ENCODE data around the gene HOXC10. TPM values are rescaled to one million over a fixed set of nuclear protein-coding genes. Genes with fewer than 3 reads are reported as not detected.

HOXC10 gene
- total RNA-seq, 4 donors from 2014 or later: 23.9 to 48.3 (median 40.3) TPM

DNA sequence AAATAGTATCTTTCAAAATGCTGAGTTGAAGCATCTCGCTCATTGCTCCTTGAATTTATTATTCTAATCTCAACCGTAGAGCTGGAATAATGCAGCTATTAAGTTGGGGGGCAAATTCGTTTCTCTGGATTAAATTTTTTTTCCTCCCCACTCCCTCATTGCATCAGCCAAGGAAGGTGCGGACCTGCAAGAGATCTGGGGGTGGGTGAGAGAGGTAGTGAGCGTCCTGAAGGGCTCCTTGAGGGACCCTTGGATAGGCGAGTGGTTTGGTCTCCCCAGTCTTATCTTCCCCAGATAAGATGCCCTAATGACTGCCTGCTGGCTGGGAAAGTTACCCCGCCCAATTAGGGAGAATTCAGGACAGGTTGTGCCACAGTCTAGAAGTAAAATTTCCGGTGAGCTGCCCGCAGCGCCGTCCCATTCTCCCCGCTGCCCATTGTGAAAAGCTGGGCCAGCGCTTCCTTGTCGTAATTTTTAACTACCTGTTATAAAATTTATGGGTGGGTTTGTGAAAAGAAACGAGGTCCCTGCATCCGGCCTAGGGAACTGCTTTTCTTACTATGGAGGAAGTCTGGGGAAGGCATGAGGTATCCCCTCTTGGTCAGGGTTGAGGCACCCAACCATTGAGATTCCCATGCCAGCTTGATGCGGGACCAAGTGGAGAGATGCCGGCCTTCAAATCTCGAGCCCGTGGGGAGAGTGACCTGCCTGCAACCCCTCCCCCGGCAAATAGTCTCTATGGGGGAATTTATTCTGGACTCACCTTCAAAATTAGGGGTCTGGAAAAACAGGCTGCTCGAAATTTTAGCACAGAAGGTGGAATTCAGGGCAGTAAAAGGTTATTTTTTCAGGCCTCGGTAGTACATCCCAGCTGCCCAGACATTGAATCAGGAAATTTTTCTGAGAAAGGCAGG lies 30.3 kb downstream of the HOXC10 start:
- intact Hi-C loops (cut with DNase I; ENCODE audit: low total_unique reads) (loop anchor here (5.0 kb wide), 1 partner anchor 267 kb away; the partner anchor contains the start of genes CBX5 and HNRNPA1), in situ Hi-C loops (cut with MboI; ENCODE audit: low sequenced_read_pairs in 4 of 4) (loop anchor here in 2 of 4 donors (10.0 to 25.0 kb wide), 2 partner anchors 190 to 347 kb away; partner anchors contain the start of gene GPR84 (in 2 of the 2))
- Histone ChIP-seq H3K4me1 (peaks cover 42 to 52% of the 10 kb centered on the region in 2 donors), H3K4me3 (peak overlapping the region; percentile 52 to 65 (median 56)), H3K9me3 (no peaks in the 10 kb centered on the region), H3K27ac (peak overlapping the region; percentile 94 to 100 (median 98)), H3K36me3 (no peaks in the 10 kb centered on the region), H3K27me3 (no peaks in the 10 kb centered on the region)
- ATAC-seq: no peak
- no peak for DNase-seq
- TF ChIP-seq, protein P1, sequence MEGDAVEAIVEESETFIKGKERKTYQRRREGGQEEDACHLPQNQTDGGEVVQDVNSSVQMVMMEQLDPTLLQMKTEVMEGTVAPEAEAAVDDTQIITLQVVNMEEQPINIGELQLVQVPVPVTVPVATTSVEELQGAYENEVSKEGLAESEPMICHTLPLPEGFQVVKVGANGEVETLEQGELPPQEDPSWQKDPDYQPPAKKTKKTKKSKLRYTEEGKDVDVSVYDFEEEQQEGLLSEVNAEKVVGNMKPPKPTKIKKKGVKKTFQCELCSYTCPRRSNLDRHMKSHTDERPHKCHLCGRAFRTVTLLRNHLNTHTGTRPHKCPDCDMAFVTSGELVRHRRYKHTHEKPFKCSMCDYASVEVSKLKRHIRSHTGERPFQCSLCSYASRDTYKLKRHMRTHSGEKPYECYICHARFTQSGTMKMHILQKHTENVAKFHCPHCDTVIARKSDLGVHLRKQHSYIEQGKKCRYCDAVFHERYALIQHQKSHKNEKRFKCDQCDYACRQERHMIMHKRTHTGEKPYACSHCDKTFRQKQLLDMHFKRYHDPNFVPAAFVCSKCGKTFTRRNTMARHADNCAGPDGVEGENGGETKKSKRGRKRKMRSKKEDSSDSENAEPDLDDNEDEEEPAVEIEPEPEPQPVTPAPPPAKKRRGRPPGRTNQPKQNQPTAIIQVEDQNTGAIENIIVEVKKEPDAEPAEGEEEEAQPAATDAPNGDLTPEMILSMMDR (IDR thresholded peaks at IDR 0.05 in 4 of 5, conservative IDR thresholded peaks at IDR 0.05 in 1 of 5): no peak
- TF ChIP-seq POLR2A (IDR thresholded peaks at IDR 0.05): no peak

DNA sequence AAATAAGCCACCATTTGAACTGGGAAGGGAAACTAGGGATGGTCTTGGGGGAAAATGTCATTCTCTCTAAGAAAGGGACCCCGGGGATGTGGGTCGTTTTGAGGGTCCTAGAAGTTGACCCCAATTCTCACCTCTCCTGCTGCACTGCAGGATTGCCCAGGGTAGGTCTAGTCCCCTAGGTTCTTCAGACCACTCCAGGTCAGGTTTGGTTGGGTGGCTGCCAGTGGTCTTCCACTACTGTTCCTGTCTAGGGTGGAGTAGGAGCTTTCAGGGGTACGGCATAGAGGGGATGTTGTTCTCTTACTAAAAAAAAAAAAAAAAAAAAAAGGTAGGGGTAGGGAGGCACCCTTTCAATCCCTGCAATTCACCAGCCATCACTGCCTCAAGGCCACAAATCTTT lies 31.1 kb downstream of the HOXC10 start:
- H3K4me3 ChIP-seq: peak overlapping the region in 3 of 4 donors; percentile 62 to 68 (median 67)
- in situ Hi-C loops (cut with MboI; ENCODE audit: low sequenced_read_pairs in 4 of 4): loop anchor here in 2 of 4 donors (10.0 to 25.0 kb wide), 2 partner anchors 189 to 346 kb away; partner anchors contain the start of gene GPR84 (in 2 of the 2)
- H3K27me3 ChIP-seq: no peaks in the 10 kb centered on the region
- intact Hi-C loops (cut with DNase I; ENCODE audit: low total_unique reads): loop anchor here (5.0 kb wide), 1 partner anchor 266 kb away; the partner anchor contains the start of genes CBX5 and HNRNPA1
- peak overlapping the region; percentile 94 to 100 (median 98) for H3K27ac ChIP-seq
- no peaks in the 10 kb centered on the region for H3K36me3 ChIP-seq
- H3K4me1 ChIP-seq: peaks cover 50 to 58% of the 10 kb centered on the region in 2 donors
- no peak for ATAC-seq
- H3K9me3 ChIP-seq: no peaks in the 10 kb centered on the region
- no peak for DNase-seq
- no peak for TF ChIP-seq POLR2A (IDR thresholded peaks at IDR 0.05)
- TF ChIP-seq, protein P1 (IDR thresholded peaks at IDR 0.05 in 4 of 5, conservative IDR thresholded peaks at IDR 0.05 in 1 of 5): no peak

DNA sequence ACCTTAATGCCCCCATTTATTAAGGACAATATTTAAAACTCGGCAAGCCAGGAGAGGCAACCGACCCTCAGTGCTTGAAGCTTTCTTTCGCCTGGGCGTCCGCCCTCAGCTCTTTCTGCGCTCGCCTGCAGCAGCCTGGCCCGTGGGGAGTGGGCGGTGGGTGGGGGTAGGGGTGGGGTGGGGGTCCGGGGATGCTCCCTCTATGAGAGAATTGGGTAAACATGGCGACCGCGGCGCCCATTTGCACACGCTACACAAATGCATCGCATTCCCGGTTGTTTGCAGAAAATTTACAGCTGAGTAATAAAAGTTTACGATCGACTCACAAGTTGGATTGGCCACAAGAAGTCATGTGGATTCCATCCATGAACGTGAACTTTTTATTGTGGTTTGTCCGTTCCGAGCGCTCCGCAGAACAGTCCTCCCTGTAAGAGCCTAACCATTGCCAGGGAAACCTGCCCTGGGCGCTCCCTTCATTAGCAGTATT lies 31.6 kb downstream of the HOXC10 start:
- ATAC-seq (no peak), DNase-seq (no peak)
- peak in 1 of 2 donors; percentile 15 for TF ChIP-seq POLR2A (IDR thresholded peaks at IDR 0.05)
- TF ChIP-seq, protein P1 (IDR thresholded peaks at IDR 0.05 in 4 of 5, conservative IDR thresholded peaks at IDR 0.05 in 1 of 5): no peak
- H3K27me3 ChIP-seq: no peaks in the 10 kb centered on the region
- H3K4me3 ChIP-seq: peak overlapping the region; percentile 62 to 70 (median 68)
- H3K9me3 ChIP-seq: no peaks in the 10 kb centered on the region
- intact Hi-C loops (cut with DNase I; ENCODE audit: low total_unique reads) (loop anchor here (5.0 kb wide), 1 partner anchor 266 kb away; the partner anchor contains the start of genes CBX5 and HNRNPA1), in situ Hi-C loops (cut with MboI; ENCODE audit: low sequenced_read_pairs in 4 of 4) (loop anchor here in 2 of 4 donors (10.0 to 25.0 kb wide), 2 partner anchors 188 to 346 kb away; partner anchors contain the start of gene GPR84 (in 2 of the 2))
- no peaks in the 10 kb centered on the region for H3K36me3 ChIP-seq
- peak overlapping the region; percentile 94 to 100 (median 98) for H3K27ac ChIP-seq
- peaks cover 52 to 61% of the 10 kb centered on the region in 2 donors for H3K4me1 ChIP-seq

DNA sequence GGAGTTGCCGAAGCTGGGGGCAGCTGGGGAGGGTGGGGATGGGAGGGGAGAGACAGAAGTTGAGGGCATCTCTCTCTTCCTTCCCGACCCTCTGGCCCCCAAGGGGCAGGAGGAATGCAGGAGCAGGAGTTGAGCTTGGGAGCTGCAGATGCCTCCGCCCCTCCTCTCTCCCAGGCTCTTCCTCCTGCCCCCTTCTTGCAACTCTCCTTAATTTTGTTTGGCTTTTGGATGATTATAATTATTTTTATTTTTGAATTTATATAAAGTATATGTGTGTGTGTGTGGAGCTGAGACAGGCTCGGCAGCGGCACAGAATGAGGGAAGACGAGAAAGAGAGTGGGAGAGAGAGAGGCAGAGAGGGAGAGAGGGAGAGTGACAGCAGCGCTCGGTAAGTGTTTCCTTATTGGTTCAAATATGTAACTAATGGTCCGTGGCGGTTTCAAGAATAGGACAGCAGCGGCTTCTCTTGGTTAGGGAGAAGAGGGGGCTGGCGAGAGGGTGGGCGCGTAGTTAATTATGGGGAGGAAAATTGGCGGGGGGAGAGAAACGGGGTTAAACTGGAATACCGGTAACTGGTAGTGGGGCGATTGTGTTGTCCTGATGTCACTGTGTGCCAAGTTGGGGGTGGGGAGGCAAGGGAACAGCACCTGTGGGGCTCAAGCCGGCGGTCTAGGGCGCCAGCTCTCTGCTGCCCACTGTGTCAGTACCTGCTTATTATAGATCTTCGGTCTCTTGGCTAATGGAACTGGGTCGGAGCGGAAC lies 32.3 kb downstream of the HOXC10 start:
- ATAC-seq: peak; percentile 49 to 51
- in situ Hi-C loops (cut with MboI; ENCODE audit: low sequenced_read_pairs in 4 of 4): loop anchor here in 2 of 4 donors (10.0 to 25.0 kb wide), 2 partner anchors 188 to 345 kb away; partner anchors contain the start of gene GPR84 (in 2 of the 2)
- no peaks in the 10 kb centered on the region for H3K27me3 ChIP-seq
- DNase-seq: peak; percentile 73 to 88
- H3K4me3 ChIP-seq: peak overlapping the region; percentile 62 to 70 (median 68)
- TF ChIP-seq, protein P1 (IDR thresholded peaks at IDR 0.05 in 4 of 5, conservative IDR thresholded peaks at IDR 0.05 in 1 of 5): no peak
- no peak for TF ChIP-seq POLR2A (IDR thresholded peaks at IDR 0.05)
- H3K9me3 ChIP-seq: no peaks in the 10 kb centered on the region
- intact Hi-C loops (cut with DNase I; ENCODE audit: low total_unique reads): loop anchor here (5.0 kb wide), 1 partner anchor 265 kb away; the partner anchor contains the start of genes CBX5 and HNRNPA1
- no peaks in the 10 kb centered on the region for H3K36me3 ChIP-seq
- peak overlapping the region; percentile 94 to 100 (median 98) for H3K27ac ChIP-seq
- H3K4me1 ChIP-seq: peaks cover 56 to 63% of the 10 kb centered on the region in 2 donors

All from gastrocnemius medialis (tissue), 4 donors.